GM18867 (cell line): ENCODE data around the gene FKBP11.

Experiments
- ATAC-seq: cut with Tn5 transposase; IDR thresholded peaks from one replicate; pipeline ENCODE4 v1.9.1; 2021; ENCODE audit warnings: mild to moderate bottlenecking, moderate library complexity; ENCODE audit not compliant: unreplicated experiment

FKBP11 gene

GRCh38 chr12:48925304-48926011 lies at the start of gene FKBP11:
Gene FKBP11 (minus strand): TSS chr12:48925492. CDS start chr12:48925428, 64 bp downstream.
- ATAC-seq = peak; percentile 82

- ATAC-seq = no peak
Observed at GRCh38 chr12:48973941-48974673, 48.8 kb upstream of the FKBP11 start.

GRCh38 chr12:48973531-48973930 lies 48.2 kb upstream of the FKBP11 start:
- ATAC-seq = no peak

- ATAC-seq = no peak
Observed at GRCh38 chr12:48972952-48973483, 47.7 kb upstream of the FKBP11 start.

GRCh38 chr12:48972213-48972951 lies 47.1 kb upstream of the FKBP11 start:
- no peak for ATAC-seq

GRCh38 chr12:48970702-48971334 lies 45.5 kb upstream of the FKBP11 start:
- no peak for ATAC-seq

- ATAC-seq = no peak
Observed at GRCh38 chr12:48969833-48970701, 44.8 kb upstream of the FKBP11 start.

GRCh38 chr12:48969160-48969771 lies 44.0 kb upstream of the FKBP11 start:
- ATAC-seq = no peak

GRCh38 chr12:48968467-48968866 lies 43.2 kb upstream of the FKBP11 start:
- no peak for ATAC-seq

GRCh38 chr12:48967991-48968390 lies 42.7 kb upstream of the FKBP11 start:
- no peak for ATAC-seq

GRCh38 chr12:48966177-48966895 lies 41.0 kb upstream of the FKBP11 start:
- ATAC-seq = no peak

- no peak for ATAC-seq
Observed at GRCh38 chr12:48965298-48965838, 40.1 kb upstream of the FKBP11 start.

- no peak for ATAC-seq
Observed at GRCh38 chr12:48961801-48962200, 36.5 kb upstream of the FKBP11 start.

- no peak for ATAC-seq
Observed at GRCh38 chr12:48961331-48961730, 36.0 kb upstream of the FKBP11 start.

- ATAC-seq = no peak
Observed at GRCh38 chr12:48960834-48961233, 35.5 kb upstream of the FKBP11 start.

- no peak for ATAC-seq
Observed at GRCh38 chr12:48958049-48958388, 32.7 kb upstream of the FKBP11 start.

GRCh38 chr12:48957141-48958048 lies 32.1 kb upstream of the FKBP11 start, which contains the start of gene ARF3:
Gene ARF3 (minus strand): TSS chr12:48957487. CDS start chr12:48941095, 16,392 bp downstream.
- ATAC-seq = peak; percentile 89
